Lower leg skin (tissue), 3 donors: ENCODE measurements around the gene VSIR.

Experiments used
- POLR2A ChIP-seq, 2 donors: fragments of 450-650 bp; IDR thresholded peaks; one replicate each; pipeline ENCODE4 v1.6.1; 2016 to 2017; ENCODE audit warnings: antibody characterized with exemption in 2 of 2, mild to moderate bottlenecking in 1 of 2, moderate library complexity in 1 of 2
- TF ChIP-seq, protein P1 (sequence below), 3 donors: fragments of 450-650 bp; IDR thresholded peaks; one replicate each; pipeline ENCODE4 v1.5.1; 2016; ENCODE audit warnings: antibody characterized with exemption in 3 of 3, mild to moderate bottlenecking in 3 of 3, moderate library complexity in 2 of 3

DNA sequence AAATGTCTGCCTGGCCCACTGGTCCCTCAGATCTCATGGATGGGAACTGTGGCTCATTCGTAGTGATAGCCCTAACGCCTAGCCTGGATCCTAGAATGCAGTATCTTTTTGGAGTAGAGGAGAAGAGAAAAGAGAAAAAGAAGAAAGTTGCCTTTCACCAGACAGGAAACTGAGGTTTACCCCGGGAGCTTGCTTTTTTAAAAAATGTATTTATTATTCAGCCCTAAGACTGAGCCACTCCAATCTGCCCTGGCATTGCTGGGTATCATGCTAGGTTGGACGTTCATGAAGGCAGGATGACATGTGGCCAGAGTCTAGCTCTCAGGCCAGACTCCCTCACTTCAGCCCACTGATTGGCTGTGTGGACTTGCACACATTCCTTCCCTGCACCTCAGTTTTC is 32.3 kb downstream of the VSIR start:
- TF ChIP-seq, protein P1, sequence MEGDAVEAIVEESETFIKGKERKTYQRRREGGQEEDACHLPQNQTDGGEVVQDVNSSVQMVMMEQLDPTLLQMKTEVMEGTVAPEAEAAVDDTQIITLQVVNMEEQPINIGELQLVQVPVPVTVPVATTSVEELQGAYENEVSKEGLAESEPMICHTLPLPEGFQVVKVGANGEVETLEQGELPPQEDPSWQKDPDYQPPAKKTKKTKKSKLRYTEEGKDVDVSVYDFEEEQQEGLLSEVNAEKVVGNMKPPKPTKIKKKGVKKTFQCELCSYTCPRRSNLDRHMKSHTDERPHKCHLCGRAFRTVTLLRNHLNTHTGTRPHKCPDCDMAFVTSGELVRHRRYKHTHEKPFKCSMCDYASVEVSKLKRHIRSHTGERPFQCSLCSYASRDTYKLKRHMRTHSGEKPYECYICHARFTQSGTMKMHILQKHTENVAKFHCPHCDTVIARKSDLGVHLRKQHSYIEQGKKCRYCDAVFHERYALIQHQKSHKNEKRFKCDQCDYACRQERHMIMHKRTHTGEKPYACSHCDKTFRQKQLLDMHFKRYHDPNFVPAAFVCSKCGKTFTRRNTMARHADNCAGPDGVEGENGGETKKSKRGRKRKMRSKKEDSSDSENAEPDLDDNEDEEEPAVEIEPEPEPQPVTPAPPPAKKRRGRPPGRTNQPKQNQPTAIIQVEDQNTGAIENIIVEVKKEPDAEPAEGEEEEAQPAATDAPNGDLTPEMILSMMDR (IDR thresholded peaks at IDR 0.05) = no peak
- no peak for TF ChIP-seq POLR2A (IDR thresholded peaks at IDR 0.05)
